22Rv1 (cell line): Measurements from ENCODE around the gene ABCA13.

Experiments used
- CTCF ChIP-seq: fragments of 450-650 bp; IDR thresholded peaks from 2 replicates; pipeline ENCODE4 v1.5.1; 2017; ENCODE audit warnings: mild to moderate bottlenecking
- ZFX ChIP-seq: fragments of 450-650 bp; IDR thresholded peaks from 2 replicates; pipeline ENCODE4 v1.6.1; 2017; ENCODE audit warnings: antibody characterized with exemption, borderline replicate concordance

- TF ChIP-seq CTCF (no peak), ZFX (no peak)
Observed at GRCh38 chr7:48540746-48541145, 369.5 kb downstream of the ABCA13 start.
